Stimulated activated CD4-positive, alpha-beta T cell treated with anti-CD3 and anti-CD28 coated beads, Interleukin-4, amount 100 ng/mL, for 24 hours (primary cell): Measurements from ENCODE around the gene LGMN.
"Not testable (repeated sequence)": the region's sequence is repeated elsewhere in the genome, so short reads cannot be mapped to it uniquely, and the experiment has no call there.

Experiments
- DNase-seq: peaks from one replicate; pipeline ENCODE4 v3.0.0-alpha.2; 2020

Gene LGMN

GRCh38 chr14:92748259-92749016 lies at the start of gene LGMN:
TSS of gene LGMN (minus strand) at chr14:92748627. CDS start at chr14:92732786, 15,841 bp downstream.
- DNase-seq: peak; percentile 82

- DNase-seq: no peak
Observed at GRCh38 chr14:92794961-92795360, 46.5 kb upstream of the LGMN start.

- DNase-seq: no peak
Observed at GRCh38 chr14:92794547-92794941, 46.1 kb upstream of the LGMN start.

- DNase-seq: peak; percentile 97
Observed at GRCh38 chr14:92793709-92794546, 45.5 kb upstream of the LGMN start, which contains the start of gene GOLGA5. TSS of gene GOLGA5 (plus strand) at chr14:92794305. CDS start at chr14:92797438, 3,133 bp downstream.

- DNase-seq: no peak
Observed at GRCh38 chr14:92792885-92793284, 44.5 kb upstream of the LGMN start.

- no peak for DNase-seq
Observed at GRCh38 chr14:92789457-92790089, 41.1 kb upstream of the LGMN start.

GRCh38 chr14:92787554-92787953 lies 39.1 kb upstream of the LGMN start:
- DNase-seq: no peak

GRCh38 chr14:92786427-92786756 lies 38.0 kb upstream of the LGMN start:
- no peak for DNase-seq

GRCh38 chr14:92785667-92786426 lies 37.4 kb upstream of the LGMN start:
- no peak for DNase-seq

GRCh38 chr14:92783813-92784431 lies 35.5 kb upstream of the LGMN start:
- peak; percentile 45 for DNase-seq

GRCh38 chr14:92781350-92781749 lies 32.9 kb upstream of the LGMN start:
- DNase-seq: no peak

- no peak for DNase-seq
Observed at GRCh38 chr14:92780444-92781232, 32.2 kb upstream of the LGMN start.

GRCh38 chr14:92778868-92779565 lies 30.6 kb upstream of the LGMN start:
- DNase-seq: not testable (repeated sequence)

- peak; percentile 32 for DNase-seq
Observed at GRCh38 chr14:92775292-92775691, 26.9 kb upstream of the LGMN start.

- DNase-seq: no peak
Observed at GRCh38 chr14:92774572-92774971, 26.1 kb upstream of the LGMN start.

- DNase-seq: no peak
Observed at GRCh38 chr14:92770484-92770883, 22.1 kb upstream of the LGMN start.

GRCh38 chr14:92768795-92769194 lies 20.4 kb upstream of the LGMN start:
- DNase-seq: no peak

- DNase-seq: peak; percentile 48
Observed at GRCh38 chr14:92768236-92768635, 19.8 kb upstream of the LGMN start.

- not testable (repeated sequence) for DNase-seq
Observed at GRCh38 chr14:92763666-92764631, 15.5 kb upstream of the LGMN start.

GRCh38 chr14:92760524-92760805 lies 12.0 kb upstream of the LGMN start:
- DNase-seq: no peak
